ENCODE measurements around the gene CST6. TPM values are rescaled to one million over a fixed set of nuclear protein-coding genes. Genes with fewer than 3 reads are reported as not detected.
A peak's percentile ranks its signal among the peaks of the same experiment; 100 is the strongest.
"Not testable (repeated sequence)": the region's sequence is repeated elsewhere in the genome, so short reads cannot be mapped to it uniquely, and the experiment has no call there.

CST6 gene
- total RNA-seq, 1 donor from 2014 or later: 11.0 TPM

DNA sequence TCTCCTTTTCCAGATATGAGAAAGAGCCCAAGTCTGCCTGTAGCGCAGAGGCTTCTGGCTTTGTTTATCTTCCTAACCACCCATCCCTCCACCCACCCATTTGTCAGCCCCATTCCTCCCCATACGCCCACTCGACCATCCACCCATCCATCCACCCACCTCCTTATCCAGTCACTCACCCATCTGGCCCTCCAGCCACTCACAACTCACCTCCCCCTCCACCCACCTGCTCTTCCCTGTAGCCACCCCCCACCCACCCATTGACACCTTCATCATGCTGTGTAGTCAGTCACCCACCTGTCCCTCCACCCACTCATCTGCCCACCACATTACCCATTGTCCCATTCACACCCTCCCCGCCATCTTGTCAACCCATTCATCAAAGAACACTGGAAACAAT is 5.5 kb downstream of the CST6 start:
- no peaks in the 10 kb centered on the region for H3K36me3 ChIP-seq
- H3K4me3 ChIP-seq: no peak overlapping the region
- H3K27ac ChIP-seq: no peak overlapping the region
- TF ChIP-seq, protein P1, sequence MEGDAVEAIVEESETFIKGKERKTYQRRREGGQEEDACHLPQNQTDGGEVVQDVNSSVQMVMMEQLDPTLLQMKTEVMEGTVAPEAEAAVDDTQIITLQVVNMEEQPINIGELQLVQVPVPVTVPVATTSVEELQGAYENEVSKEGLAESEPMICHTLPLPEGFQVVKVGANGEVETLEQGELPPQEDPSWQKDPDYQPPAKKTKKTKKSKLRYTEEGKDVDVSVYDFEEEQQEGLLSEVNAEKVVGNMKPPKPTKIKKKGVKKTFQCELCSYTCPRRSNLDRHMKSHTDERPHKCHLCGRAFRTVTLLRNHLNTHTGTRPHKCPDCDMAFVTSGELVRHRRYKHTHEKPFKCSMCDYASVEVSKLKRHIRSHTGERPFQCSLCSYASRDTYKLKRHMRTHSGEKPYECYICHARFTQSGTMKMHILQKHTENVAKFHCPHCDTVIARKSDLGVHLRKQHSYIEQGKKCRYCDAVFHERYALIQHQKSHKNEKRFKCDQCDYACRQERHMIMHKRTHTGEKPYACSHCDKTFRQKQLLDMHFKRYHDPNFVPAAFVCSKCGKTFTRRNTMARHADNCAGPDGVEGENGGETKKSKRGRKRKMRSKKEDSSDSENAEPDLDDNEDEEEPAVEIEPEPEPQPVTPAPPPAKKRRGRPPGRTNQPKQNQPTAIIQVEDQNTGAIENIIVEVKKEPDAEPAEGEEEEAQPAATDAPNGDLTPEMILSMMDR (IDR thresholded peaks at IDR 0.05): no peak
- peaks cover 21% of the 10 kb centered on the region for H3K4me1 ChIP-seq
- peaks cover 11% of the 10 kb centered on the region for H3K27me3 ChIP-seq (ENCODE audit: low read depth)
- intact Hi-C loops (cut with DNase I): no loop called here
- ATAC-seq (no peak), DNase-seq (no peak)
- H3K9me3 ChIP-seq: no peaks in the 10 kb centered on the region

DNA sequence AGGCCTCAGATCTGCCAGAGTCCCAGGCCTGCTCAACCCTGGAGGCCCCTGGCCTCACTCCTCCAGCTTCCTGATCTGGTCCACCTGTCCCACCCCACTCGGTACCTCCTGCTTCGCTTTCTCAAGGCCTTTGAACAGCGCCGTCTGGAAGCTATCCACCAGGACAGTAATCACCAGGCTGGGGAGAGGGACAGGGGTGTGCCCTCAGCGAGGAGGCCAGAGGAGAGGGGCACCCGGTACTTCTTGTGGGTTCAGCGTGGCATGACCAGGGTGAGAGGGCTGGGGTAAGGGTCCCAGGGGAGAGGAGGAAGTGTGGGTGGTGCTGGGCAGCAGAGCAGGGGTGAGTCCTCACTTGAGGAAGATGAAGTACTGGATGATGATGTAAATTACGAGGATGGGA is 8.4 kb downstream of the CST6 start:
- TF ChIP-seq, protein P1 (IDR thresholded peaks at IDR 0.05): no peak
- ATAC-seq (no peak), DNase-seq (no peak)
- no peaks in the 10 kb centered on the region for H3K27me3 ChIP-seq (ENCODE audit: low read depth)
- no peak overlapping the region for H3K27ac ChIP-seq
- H3K4me1 ChIP-seq: peaks cover 18% of the 10 kb centered on the region
- H3K9me3 ChIP-seq: no peaks in the 10 kb centered on the region
- H3K4me3 ChIP-seq: no peak overlapping the region
- intact Hi-C loops (cut with DNase I): no loop called here
- no peaks in the 10 kb centered on the region for H3K36me3 ChIP-seq

DNA sequence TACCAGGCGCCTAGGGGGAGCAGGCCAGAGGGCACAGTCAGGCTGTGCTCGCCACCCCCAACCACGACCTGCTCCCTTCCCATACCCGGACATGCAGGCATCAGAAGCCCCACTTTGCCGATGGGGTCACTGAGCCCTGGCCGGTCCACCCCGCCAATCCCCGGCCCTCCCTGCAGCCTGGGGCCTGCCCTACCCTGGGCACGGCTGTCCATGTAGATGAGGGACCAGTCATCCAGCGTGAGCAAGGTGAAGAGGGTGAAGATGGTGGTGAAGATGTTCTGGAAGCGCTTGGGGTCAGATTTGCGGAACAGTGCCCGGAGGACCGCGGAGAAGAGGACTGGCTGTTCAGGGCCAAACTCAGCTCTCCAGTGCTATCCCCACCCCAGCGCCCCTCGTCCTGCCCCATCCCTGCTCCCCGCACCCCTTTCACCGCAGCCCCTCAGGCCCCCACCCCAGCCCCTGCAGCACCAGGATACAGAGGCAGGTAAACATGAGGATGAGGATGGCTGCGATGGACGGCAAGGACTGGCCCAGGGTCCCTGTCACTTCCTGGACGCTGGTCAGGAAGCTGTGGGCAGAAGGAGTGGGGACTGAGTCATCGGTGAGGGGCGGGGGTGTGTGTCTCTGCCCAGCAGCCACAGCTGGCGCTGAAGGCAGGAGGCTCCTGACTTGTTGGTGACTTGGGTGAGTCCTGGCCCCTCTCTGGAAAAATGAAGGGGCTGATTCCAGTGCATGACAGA is 9.0 kb downstream of the CST6 start:
- intact Hi-C loops (cut with DNase I): no loop called here
- Histone ChIP-seq H3K4me3 (no peak overlapping the region), H3K4me1 (peaks cover 18% of the 10 kb centered on the region), H3K36me3 (no peaks in the 10 kb centered on the region), H3K27ac (no peak overlapping the region), H3K27me3 (ENCODE audit: low read depth) (no peaks in the 10 kb centered on the region), H3K9me3 (no peaks in the 10 kb centered on the region)
- DNase-seq (peak; percentile 77), ATAC-seq (peak; percentile 64 to 74)
- TF ChIP-seq, protein P1 (IDR thresholded peaks at IDR 0.05): no peak

DNA sequence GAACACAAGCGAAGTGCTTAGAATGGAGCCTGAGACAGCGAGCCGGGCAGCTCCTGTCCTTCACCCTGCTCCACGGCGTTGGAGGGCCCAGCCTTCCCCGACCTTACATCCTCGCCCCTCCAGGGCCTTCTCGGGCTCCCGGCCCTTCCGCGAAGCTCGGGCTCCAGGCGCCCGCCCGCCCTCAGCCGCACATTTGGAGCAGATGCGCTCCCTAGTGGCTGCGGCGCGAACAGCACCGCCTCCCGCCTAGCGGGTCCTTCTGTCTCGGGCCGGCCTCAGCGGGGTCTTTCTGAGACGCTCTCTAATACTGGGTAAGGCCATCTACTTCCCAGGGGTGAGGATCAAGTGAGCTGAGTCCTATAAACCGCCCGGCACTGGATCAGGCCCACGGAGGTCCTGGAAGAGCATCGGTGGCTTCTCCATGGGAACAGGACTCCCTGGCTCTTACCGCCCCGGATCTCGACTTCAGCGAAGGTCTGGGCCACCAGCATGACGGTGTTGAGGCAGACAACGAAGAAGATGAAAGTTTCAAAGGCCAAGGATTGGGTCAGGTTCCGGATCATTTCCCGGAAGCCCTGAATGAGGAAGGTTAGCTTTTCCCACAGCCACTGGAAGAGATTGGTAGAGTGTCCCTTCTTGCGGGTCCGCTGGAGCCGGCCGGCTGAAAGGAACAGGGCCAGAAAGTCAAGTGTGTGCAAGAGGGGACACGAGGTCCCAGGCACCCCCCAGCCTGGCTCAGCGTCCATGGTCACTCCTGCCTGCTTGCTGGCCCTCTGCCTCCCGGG is 10.8 kb downstream of the CST6 start:
- Histone ChIP-seq H3K4me1 (peaks cover 18% of the 10 kb centered on the region), H3K4me3 (peak overlapping the region; percentile 39), H3K27me3 (ENCODE audit: low read depth) (no peaks in the 10 kb centered on the region), H3K9me3 (no peaks in the 10 kb centered on the region), H3K36me3 (no peaks in the 10 kb centered on the region), H3K27ac (no peak overlapping the region)
- TF ChIP-seq, protein P1 (IDR thresholded peaks at IDR 0.05): peak; percentile 98
- ATAC-seq (peak; percentile 90 to 91), DNase-seq (peak; percentile 87)
- intact Hi-C loops (cut with DNase I): no loop called here

DNA sequence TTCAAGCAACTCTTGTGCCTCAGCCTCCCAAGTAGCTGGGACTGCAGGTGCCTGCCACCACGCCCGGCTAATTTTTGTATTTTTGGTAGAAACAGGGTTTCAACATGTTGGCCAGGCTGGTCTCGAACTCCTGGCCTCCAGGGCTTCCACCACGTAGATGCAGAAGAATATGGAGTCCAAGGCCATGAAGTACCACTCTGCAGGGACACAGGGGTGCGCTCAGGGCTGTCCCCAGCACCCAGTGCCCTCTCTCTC is 11.3 kb downstream of the CST6 start:
- intact Hi-C loops (cut with DNase I); H3K27me3 ChIP-seq (ENCODE audit: low read depth); H3K9me3 ChIP-seq; H3K27ac ChIP-seq; ATAC-seq; H3K4me3 ChIP-seq; H3K36me3 ChIP-seq; DNase-seq: not testable (repeated sequence)
- peaks cover 18% of the 10 kb centered on the region for H3K4me1 ChIP-seq

DNA sequence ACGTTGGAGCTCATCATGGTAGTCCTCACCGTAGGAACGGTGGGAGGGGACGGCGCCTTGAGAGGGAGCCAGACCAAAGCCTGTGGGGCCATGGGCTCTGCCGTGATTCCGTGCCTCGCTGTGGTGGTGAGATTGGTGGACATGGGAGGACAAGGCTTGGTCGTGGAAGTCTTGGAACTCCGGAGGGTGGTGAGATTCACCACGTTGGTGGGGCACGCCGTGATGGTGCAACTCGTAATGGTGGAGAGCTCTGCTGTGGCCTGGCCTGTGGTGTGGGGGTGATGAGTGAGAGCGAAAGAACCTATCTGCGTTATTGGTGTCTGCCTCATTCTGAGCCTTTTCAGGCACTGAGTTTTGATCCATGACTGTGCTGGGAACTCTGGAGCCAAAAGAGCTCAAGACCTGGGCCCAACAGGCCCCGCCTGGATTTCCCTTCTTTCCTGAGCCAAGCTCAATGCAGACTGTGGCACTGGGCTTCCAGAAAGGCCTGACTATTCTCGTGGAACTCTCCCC is 14.3 kb downstream of the CST6 start, which contains the start of gene CATSPER1:
Gene CATSPER1, minus strand, starts transcription at position 463 of the 513 bp plus-strand sequence. Its CDS starts 100 bp downstream, at position 363.
- DNase-seq (no peak), ATAC-seq (no peak)
- Histone ChIP-seq H3K4me1 (peaks cover 18% of the 10 kb centered on the region), H3K9me3 (no peaks in the 10 kb centered on the region), H3K36me3 (no peaks in the 10 kb centered on the region), H3K4me3 (no peak within 1 kb of the TSS), H3K27ac (no peak within 1 kb of the TSS), H3K27me3 (ENCODE audit: low read depth) (peaks cover 4% of the 10 kb centered on the region)
- TF ChIP-seq, protein P1 (IDR thresholded peaks at IDR 0.05): no peak
- intact Hi-C loops (cut with DNase I): no loop called here

Measured in lower lobe of right lung (tissue), 2 donors.